HEK293 (cell line): Measurements from ENCODE around the gene CCDC190.
A peak's percentile ranks its signal among the peaks of the same experiment; 100 is the strongest.

Source experiments
- GLI4 ChIP-seq: fragments of 450-650 bp; formaldehyde crosslinking; IDR thresholded peaks from 2 replicates; pipeline ENCODE4 v1.5.1; 2016; ENCODE audit warnings: missing biosample characterization, missing genetic modification characterization
- GLIS1 ChIP-seq: fragments of 450-650 bp; formaldehyde crosslinking; IDR thresholded peaks from 2 replicates; pipeline ENCODE4 v1.5.1; 2016; ENCODE audit warnings: missing biosample characterization, missing genetic modification characterization
- GLIS2 ChIP-seq: fragments of 450-650 bp; formaldehyde crosslinking; IDR thresholded peaks from 2 replicates; pipeline ENCODE4 v1.5.1; 2016; ENCODE audit warnings: missing biosample characterization, missing genetic modification characterization
- MEIS1 ChIP-seq: sonication (generic); formaldehyde crosslinking; IDR thresholded peaks from 2 replicates; pipeline ENCODE4 v1.8.1; 2022; ENCODE audit warnings: missing genetic modification reagents, mild to moderate bottlenecking, borderline replicate concordance
- PRDM1 ChIP-seq: fragments of 450-650 bp; formaldehyde crosslinking; IDR thresholded peaks from 2 replicates; pipeline ENCODE4; 2016; ENCODE audit warnings: missing biosample characterization, missing genetic modification characterization
- REPIN1 ChIP-seq: fragments of 450-650 bp; formaldehyde crosslinking; IDR thresholded peaks from 2 replicates; pipeline ENCODE4 v1.5.1; 2017; ENCODE audit warnings: missing biosample characterization, missing genetic modification characterization, low read depth
- ZBTB17 ChIP-seq: fragments of 450-650 bp; formaldehyde crosslinking; IDR thresholded peaks from 2 replicates; pipeline ENCODE4 v1.5.1; 2016; ENCODE audit warnings: missing biosample characterization, missing genetic modification characterization
- ZBTB20 ChIP-seq: fragments of 450-650 bp; formaldehyde crosslinking; IDR thresholded peaks from 2 replicates; pipeline ENCODE4 v1.5.1; 2016; ENCODE audit warnings: missing biosample characterization, missing genetic modification characterization
- ZNF10 ChIP-seq: fragments of 450-650 bp; formaldehyde crosslinking; IDR thresholded peaks from 2 replicates; pipeline ENCODE4 v1.5.1; 2017; ENCODE audit warnings: missing biosample characterization, missing genetic modification characterization
- ZNF19 ChIP-seq: fragments of 450-650 bp; formaldehyde crosslinking; IDR thresholded peaks from 2 replicates; pipeline ENCODE4; 2016; ENCODE audit warnings: missing biosample characterization, missing genetic modification characterization, low read depth
- ZNF221 ChIP-seq: fragments of 450-650 bp; formaldehyde crosslinking; IDR thresholded peaks from 2 replicates; pipeline ENCODE4 v1.5.1; 2017; ENCODE audit warnings: missing biosample characterization, missing genetic modification characterization, borderline replicate concordance
- ZNF239 ChIP-seq: fragments of 450-650 bp; formaldehyde crosslinking; IDR thresholded peaks from 2 replicates; pipeline ENCODE4 v1.5.1; 2016; ENCODE audit warnings: missing biosample characterization, missing genetic modification characterization
- ZNF37A ChIP-seq: fragments of 450-650 bp; IDR thresholded peaks from 2 replicates; pipeline ENCODE4 v1.5.1; 2018; ENCODE audit warnings: missing biosample characterization, missing genetic modification characterization
- ZNF600 ChIP-seq: fragments of 450-650 bp; formaldehyde crosslinking; IDR thresholded peaks from 2 replicates; pipeline ENCODE4 v1.5.1; 2016; ENCODE audit warnings: missing biosample characterization, missing genetic modification characterization
- ZNF610 ChIP-seq: fragments of 450-650 bp; formaldehyde crosslinking; IDR thresholded peaks from 2 replicates; pipeline ENCODE4 v1.5.1; 2016; ENCODE audit warnings: missing biosample characterization, missing genetic modification characterization, borderline replicate concordance
- ZNF707 ChIP-seq: fragments of 450-650 bp; formaldehyde crosslinking; IDR thresholded peaks from 2 replicates; pipeline ENCODE4 v1.5.1; 2016; ENCODE audit warnings: missing biosample characterization, missing genetic modification characterization
- ZSCAN30 ChIP-seq: fragments of 450-650 bp; IDR thresholded peaks from 2 replicates; pipeline ENCODE4 v1.5.1; 2018; ENCODE audit warnings: missing biosample characterization, mild to moderate bottlenecking, missing genetic modification characterization, moderate library complexity
- ZXDB ChIP-seq: fragments of 450-650 bp; formaldehyde crosslinking; IDR thresholded peaks from 2 replicates; pipeline ENCODE4 v1.5.1; 2016; ENCODE audit warnings: missing biosample characterization, missing genetic modification characterization
- TF ChIP-seq, protein P1 (sequence below): fragments of 450-650 bp; formaldehyde crosslinking; IDR thresholded peaks from 2 replicates; pipeline ENCODE4 v1.5.1; 2016; ENCODE audit warnings: missing biosample characterization, missing genetic modification characterization
- TF ChIP-seq, protein P2 (sequence below): fragments of 450-650 bp; formaldehyde crosslinking; IDR thresholded peaks from 2 replicates; pipeline ENCODE4 v1.5.1; 2016; ENCODE audit warnings: missing biosample characterization, missing genetic modification characterization
- TF ChIP-seq, protein P3 (sequence below): fragments of 450-650 bp; formaldehyde crosslinking; IDR thresholded peaks from 2 replicates; pipeline ENCODE4 v1.5.1; 2016; ENCODE audit warnings: missing biosample characterization, missing genetic modification characterization, low read depth
- TF ChIP-seq, protein P4 (sequence below): fragments of 450-650 bp; formaldehyde crosslinking; IDR thresholded peaks from 2 replicates; pipeline ENCODE4 v1.5.1; 2016; ENCODE audit warnings: missing biosample characterization, missing genetic modification characterization, low read depth
- TF ChIP-seq, protein P5 (sequence below): fragments of 450-650 bp; formaldehyde crosslinking; IDR thresholded peaks from 2 replicates; pipeline ENCODE4 v1.5.1; 2016; ENCODE audit warnings: missing biosample characterization, missing genetic modification characterization, borderline replicate concordance
- TF ChIP-seq, protein P6 (sequence below): fragments of 450-650 bp; formaldehyde crosslinking; IDR thresholded peaks from 2 replicates; pipeline ENCODE4 v1.5.1; 2016; ENCODE audit warnings: missing biosample characterization, missing genetic modification characterization
- TF ChIP-seq, protein P7 (sequence below): fragments of 450-650 bp; formaldehyde crosslinking; IDR thresholded peaks from 2 replicates; pipeline ENCODE4 v1.5.1; 2017; ENCODE audit warnings: missing biosample characterization, missing genetic modification characterization

CCDC190 gene

DNA sequence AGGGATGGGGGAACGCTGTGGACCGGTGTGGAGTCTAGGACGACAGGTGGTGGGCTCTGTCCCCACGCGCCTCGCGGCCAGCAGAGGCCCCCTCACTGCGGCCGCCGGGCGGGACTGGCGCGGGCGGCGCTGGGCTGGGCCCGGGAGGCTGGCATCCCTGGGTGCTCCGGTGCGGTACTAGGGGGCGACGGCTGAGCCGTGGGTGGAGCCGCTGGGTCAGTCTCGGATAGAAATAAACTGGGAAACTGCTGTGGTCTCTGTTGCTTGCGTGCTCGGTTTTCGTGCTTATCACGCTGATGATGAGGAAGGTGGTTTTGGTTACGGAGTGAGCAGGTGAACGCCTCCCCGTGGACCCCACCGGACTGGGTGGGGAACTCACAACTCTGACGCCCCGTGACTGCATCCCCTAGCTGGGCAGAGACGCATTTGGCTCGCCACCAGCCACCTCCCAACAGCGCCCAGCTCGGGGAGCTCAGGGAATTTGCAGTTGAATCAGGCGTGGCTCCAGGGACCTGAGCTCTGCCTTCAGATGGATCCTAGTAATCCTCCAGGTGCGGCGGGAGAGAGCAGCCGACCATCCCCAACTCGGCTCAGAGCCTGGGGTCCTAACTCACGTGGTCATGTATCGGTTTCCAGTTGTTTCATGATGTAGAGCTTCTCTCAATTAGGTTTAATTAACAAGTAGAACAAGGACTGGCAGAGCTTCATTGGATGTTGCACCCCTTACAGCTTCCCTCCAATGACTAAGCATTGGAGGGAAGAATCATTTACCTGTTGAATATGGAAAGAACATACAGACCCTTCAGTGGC lies 38.4 kb downstream of the CCDC190 start (continued):
- TF ChIP-seq ZNF610 (tag by site-specific recombination) (no peak), GLI4 (tag by site-specific recombination) (no peak), ZNF10 (tag by site-specific recombination) (no peak), ZNF239 (no peak), ZXDB (tag by site-specific recombination) (no peak; the same call in 1 of the 2 replicates), ZSCAN30 (tag by site-specific recombination) (no peak), MEIS1 (no peak), GLIS2 (peak; percentile 94), PRDM1 (tag by site-specific recombination) (no peak), GLIS1 (peak; percentile 78), ZNF37A (tag by site-specific recombination) (no peak), ZNF221 (no peak), ZNF19 (tag by site-specific recombination) (no peak), ZNF707 (no peak), ZNF600 (tag by site-specific recombination) (peak; percentile 85), ZBTB20 (tag by site-specific recombination) (peak; percentile 73; the same call in 1 of the 2 replicates), ZBTB17 (peak; percentile 95), REPIN1 (tag by site-specific recombination) (no peak)
- TF ChIP-seq, protein P1, sequence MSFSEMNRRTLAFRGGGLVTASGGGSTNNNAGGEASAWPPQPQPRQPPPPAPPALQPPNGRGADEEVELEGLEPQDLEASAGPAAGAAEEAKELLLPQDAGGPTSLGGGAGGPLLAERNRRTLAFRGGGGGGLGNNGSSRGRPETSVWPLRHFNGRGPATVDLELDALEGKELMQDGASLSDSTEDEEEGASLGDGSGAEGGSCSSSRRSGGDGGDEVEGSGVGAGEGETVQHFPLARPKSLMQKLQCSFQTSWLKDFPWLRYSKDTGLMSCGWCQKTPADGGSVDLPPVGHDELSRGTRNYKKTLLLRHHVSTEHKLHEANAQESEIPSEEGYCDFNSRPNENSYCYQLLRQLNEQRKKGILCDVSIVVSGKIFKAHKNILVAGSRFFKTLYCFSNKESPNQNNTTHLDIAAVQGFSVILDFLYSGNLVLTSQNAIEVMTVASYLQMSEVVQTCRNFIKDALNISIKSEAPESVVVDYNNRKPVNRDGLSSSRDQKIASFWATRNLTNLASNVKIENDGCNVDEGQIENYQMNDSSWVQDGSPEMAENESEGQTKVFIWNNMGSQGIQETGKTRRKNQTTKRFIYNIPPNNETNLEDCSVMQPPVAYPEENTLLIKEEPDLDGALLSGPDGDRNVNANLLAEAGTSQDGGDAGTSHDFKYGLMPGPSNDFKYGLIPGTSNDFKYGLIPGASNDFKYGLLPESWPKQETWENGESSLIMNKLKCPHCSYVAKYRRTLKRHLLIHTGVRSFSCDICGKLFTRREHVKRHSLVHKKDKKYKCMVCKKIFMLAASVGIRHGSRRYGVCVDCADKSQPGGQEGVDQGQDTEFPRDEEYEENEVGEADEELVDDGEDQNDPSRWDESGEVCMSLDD (tag by site-specific recombination): no peak
- TF ChIP-seq, protein P2, sequence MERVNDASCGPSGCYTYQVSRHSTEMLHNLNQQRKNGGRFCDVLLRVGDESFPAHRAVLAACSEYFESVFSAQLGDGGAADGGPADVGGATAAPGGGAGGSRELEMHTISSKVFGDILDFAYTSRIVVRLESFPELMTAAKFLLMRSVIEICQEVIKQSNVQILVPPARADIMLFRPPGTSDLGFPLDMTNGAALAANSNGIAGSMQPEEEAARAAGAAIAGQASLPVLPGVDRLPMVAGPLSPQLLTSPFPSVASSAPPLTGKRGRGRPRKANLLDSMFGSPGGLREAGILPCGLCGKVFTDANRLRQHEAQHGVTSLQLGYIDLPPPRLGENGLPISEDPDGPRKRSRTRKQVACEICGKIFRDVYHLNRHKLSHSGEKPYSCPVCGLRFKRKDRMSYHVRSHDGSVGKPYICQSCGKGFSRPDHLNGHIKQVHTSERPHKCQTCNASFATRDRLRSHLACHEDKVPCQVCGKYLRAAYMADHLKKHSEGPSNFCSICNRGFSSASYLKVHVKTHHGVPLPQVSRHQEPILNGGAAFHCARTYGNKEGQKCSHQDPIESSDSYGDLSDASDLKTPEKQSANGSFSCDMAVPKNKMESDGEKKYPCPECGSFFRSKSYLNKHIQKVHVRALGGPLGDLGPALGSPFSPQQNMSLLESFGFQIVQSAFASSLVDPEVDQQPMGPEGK (tag by site-specific recombination): peak; percentile 72
- TF ChIP-seq, protein P3, sequence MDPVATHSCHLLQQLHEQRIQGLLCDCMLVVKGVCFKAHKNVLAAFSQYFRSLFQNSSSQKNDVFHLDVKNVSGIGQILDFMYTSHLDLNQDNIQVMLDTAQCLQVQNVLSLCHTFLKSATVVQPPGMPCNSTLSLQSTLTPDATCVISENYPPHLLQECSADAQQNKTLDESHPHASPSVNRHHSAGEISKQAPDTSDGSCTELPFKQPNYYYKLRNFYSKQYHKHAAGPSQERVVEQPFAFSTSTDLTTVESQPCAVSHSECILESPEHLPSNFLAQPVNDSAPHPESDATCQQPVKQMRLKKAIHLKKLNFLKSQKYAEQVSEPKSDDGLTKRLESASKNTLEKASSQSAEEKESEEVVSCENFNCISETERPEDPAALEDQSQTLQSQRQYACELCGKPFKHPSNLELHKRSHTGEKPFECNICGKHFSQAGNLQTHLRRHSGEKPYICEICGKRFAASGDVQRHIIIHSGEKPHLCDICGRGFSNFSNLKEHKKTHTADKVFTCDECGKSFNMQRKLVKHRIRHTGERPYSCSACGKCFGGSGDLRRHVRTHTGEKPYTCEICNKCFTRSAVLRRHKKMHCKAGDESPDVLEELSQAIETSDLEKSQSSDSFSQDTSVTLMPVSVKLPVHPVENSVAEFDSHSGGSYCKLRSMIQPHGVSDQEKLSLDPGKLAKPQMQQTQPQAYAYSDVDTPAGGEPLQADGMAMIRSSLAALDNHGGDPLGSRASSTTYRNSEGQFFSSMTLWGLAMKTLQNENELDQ (tag by site-specific recombination): no peak
- TF ChIP-seq, protein P4, sequence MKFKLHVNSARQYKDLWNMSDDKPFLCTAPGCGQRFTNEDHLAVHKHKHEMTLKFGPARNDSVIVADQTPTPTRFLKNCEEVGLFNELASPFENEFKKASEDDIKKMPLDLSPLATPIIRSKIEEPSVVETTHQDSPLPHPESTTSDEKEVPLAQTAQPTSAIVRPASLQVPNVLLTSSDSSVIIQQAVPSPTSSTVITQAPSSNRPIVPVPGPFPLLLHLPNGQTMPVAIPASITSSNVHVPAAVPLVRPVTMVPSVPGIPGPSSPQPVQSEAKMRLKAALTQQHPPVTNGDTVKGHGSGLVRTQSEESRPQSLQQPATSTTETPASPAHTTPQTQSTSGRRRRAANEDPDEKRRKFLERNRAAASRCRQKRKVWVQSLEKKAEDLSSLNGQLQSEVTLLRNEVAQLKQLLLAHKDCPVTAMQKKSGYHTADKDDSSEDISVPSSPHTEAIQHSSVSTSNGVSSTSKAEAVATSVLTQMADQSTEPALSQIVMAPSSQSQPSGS (tag by site-specific recombination): no peak
- TF ChIP-seq, protein P5, sequence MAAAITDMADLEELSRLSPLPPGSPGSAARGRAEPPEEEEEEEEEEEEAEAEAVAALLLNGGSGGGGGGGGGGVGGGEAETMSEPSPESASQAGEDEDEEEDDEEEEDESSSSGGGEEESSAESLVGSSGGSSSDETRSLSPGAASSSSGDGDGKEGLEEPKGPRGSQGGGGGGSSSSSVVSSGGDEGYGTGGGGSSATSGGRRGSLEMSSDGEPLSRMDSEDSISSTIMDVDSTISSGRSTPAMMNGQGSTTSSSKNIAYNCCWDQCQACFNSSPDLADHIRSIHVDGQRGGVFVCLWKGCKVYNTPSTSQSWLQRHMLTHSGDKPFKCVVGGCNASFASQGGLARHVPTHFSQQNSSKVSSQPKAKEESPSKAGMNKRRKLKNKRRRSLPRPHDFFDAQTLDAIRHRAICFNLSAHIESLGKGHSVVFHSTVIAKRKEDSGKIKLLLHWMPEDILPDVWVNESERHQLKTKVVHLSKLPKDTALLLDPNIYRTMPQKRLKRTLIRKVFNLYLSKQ: no peak
- TF ChIP-seq, protein P6, sequence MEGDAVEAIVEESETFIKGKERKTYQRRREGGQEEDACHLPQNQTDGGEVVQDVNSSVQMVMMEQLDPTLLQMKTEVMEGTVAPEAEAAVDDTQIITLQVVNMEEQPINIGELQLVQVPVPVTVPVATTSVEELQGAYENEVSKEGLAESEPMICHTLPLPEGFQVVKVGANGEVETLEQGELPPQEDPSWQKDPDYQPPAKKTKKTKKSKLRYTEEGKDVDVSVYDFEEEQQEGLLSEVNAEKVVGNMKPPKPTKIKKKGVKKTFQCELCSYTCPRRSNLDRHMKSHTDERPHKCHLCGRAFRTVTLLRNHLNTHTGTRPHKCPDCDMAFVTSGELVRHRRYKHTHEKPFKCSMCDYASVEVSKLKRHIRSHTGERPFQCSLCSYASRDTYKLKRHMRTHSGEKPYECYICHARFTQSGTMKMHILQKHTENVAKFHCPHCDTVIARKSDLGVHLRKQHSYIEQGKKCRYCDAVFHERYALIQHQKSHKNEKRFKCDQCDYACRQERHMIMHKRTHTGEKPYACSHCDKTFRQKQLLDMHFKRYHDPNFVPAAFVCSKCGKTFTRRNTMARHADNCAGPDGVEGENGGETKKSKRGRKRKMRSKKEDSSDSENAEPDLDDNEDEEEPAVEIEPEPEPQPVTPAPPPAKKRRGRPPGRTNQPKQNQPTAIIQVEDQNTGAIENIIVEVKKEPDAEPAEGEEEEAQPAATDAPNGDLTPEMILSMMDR (tag by site-specific recombination): peak; percentile 91
- TF ChIP-seq, protein P7, sequence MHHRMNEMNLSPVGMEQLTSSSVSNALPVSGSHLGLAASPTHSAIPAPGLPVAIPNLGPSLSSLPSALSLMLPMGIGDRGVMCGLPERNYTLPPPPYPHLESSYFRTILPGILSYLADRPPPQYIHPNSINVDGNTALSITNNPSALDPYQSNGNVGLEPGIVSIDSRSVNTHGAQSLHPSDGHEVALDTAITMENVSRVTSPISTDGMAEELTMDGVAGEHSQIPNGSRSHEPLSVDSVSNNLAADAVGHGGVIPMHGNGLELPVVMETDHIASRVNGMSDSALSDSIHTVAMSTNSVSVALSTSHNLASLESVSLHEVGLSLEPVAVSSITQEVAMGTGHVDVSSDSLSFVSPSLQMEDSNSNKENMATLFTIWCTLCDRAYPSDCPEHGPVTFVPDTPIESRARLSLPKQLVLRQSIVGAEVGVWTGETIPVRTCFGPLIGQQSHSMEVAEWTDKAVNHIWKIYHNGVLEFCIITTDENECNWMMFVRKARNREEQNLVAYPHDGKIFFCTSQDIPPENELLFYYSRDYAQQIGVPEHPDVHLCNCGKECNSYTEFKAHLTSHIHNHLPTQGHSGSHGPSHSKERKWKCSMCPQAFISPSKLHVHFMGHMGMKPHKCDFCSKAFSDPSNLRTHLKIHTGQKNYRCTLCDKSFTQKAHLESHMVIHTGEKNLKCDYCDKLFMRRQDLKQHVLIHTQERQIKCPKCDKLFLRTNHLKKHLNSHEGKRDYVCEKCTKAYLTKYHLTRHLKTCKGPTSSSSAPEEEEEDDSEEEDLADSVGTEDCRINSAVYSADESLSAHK (tag by site-specific recombination): no peak
